HTERT RPE-1 (cell line): ENCODE measurements around the gene KIF13A.
"Not testable (repeated sequence)": the region's sequence is repeated elsewhere in the genome, so short reads cannot be mapped to it uniquely, and the experiment has no call there.

Source experiments
- in situ Hi-C: fragments of 300-500 bp; cut with MboI; formaldehyde crosslinking; loops from 4 replicates; pipeline ENCODE4 v1.14.3; 2020; ENCODE audit warnings: low sequenced_read_pairs

The KIF13A gene

DNA sequence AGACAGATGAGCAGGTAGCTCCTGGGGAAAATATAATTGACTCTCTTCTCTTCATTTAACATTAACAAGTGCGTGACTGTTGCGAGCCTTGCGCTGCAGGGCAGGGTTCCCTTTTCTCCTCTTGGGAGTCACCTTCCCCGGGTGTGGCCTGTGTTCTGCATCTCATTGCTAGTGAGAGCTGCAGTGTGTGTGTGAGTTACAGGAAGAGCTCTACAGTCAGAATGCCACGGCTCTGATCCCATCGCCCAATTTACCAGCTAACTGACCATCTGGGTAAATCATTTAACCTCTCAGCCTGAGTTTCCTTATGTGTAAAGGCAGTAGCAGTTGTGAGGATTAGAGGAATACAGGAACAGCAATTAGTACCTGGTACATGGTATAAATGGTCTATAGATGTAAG is 173.9 kb downstream of the KIF13A start:
- in situ Hi-C loops: no loop called here

DNA sequence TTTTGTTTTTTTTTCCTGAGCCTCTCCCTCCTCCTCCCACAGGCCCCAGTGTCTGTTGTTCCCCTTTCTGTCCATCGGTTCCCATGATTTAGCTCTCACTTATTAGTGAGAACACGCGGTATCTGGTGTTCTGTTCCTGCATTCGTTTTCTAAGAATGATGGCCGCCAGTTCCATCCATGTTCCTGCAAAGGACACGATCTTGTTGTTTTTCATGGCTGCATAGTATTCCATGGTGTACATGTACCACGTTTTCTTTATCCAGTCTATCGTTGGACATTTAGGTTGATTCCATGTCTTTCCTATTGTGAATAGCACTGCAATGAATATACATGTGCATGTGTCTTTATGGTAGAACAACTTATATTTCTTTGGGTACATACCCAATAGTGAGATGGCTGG is 175.1 kb downstream of the KIF13A start:
- in situ Hi-C loops: no loop called here

DNA sequence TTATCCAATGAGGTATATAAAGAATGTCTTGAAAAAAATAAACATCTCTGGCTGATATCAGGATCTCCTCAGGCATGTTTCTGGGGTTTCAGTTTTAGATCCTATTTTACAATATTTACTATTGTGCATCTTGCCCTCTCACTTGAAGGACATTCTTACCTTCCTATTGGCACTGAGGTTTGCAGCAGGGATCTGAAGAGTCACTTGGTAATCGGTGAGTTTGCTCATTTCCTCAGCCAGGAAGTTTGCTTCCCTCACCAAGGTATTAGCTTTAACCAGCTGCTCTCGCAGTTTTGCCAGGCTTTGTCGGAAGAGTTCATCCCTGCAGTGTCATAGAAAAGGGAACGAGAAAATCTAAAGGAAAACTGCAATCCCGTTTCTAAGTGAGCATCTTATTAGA is 178.8 kb downstream of the KIF13A start:
- in situ Hi-C loops: no loop called here

GRCh38 chr6:17807431-17807830 is 180.0 kb downstream of the KIF13A start:
- in situ Hi-C loops: not testable (repeated sequence)

DNA sequence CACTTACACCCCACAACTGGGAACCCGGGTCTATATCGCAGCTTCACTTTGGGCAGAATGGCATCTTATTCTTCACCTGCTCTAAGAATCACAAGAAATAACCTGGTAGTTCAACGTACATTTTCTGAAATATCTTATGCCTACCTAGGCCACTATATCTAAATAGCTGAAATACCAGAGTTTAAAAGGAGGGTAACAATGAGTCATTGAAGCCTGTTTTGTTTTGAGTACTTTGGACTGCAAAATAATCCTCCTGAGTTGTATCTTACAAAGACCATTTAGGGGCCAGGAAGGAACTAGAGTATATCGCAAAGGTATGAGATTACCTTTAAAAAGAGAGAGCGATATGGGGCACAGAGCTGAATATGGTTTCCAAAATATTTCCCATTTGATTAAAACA is 184.0 kb downstream of the KIF13A start:
- in situ Hi-C loops: no loop called here

DNA sequence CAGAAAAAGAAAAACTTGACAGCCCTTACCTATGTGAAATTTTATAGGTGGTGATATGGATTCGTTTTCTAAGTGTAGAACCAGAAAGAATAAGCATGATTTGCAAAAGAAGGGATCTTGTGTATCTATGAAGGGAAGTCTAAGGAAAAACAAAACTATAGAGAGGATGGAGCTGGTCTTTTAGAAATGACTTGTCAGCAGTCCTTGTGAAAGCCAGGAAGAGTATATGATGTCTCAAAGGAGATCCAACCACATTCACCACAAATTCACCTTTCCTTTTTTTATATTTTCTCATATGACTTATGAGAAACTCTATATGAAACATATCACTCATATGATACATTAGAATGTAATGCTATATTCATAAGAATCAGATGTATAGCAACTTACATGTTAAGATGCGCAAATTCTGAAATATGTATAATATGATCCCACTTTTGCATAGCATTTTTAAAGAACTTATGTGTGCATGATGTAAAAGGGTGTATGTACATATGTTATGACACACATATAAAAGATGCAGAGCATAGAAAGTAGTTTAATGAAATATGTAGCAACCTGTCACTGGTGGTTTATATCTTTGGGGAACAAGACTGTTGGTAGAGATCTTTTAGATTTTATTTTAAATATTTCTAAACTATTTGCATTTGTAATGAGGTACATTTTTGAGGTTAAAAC is 188.8 kb downstream of the KIF13A start:
- in situ Hi-C loops: no loop called here

DNA sequence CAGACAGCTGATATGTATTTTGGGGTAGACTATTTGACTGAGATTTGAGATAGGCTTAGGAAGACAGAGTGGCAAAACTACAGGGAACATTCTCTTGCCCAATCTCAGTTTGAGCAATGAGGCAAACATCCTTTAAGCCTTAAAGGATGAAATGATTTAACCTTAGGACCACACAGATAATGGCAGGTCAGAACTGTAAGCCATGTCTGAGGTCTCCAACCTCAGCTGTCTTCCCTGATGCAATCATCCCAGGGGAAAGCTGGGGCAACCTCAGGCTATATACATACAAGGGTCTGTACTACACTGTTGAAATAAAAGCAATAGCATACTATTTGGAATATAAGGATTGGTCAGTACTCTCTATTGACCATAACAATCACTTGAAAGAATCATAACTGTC is 196.9 kb downstream of the KIF13A start:
- in situ Hi-C loops: no loop called here

DNA sequence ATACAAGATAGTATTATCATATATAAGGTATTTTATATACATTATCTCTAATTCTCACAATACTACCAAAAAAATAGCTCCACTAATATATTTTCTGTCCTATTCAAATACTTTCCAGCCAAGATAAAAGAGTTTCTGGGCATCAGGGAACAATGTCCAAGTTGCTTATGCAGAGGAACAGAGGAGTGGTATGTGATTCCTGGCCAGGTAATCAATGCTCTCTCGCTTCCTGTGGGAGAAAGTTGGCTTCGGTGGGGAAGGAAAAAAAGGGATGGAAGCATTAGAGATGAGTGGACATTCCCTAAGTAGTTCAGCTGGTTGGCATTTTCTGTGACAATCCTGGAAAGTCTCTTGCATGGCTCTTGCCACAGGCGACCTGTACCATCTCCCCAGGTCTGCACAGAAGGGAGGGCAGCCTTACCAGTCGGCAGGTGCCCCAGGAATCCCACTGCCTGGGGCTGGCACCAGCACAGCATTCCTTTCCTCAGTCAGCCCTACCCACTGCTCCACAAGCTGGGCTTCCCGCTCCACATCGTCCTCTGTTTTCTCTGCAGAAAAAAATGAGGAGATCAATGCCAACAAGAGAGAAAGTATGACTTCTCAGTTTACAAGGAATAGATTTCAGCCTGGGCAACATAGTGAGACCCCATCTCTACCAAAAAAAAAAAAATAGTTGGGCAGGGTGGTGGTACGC is 202.2 kb downstream of the KIF13A start:
- in situ Hi-C loops: no loop called here

DNA sequence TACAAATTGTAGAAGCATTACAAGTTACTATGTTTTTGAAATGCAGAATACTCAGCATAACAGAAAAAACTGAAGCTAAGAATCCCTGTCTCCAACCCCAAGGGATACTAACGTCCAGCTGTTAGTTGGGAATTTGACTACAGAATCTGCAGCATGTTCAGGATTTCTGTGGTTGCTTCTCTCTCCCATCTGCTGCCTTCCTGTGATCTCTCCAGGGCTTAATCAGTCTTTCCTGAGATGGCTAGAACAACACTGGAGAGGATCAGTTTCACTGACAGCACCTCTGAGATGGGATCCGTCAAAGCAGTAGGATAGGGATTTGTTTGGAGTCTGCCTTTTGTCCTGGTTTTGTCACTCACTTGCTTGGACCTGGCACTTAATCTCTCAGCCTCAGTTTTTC is 207.4 kb downstream of the KIF13A start:
- in situ Hi-C loops: no loop called here

GRCh38 chr6:17771609-17772008 is 215.8 kb downstream of the KIF13A start:
- in situ Hi-C loops: no loop called here

GRCh38 chr6:17768881-17769280 is 218.6 kb downstream of the KIF13A start:
- in situ Hi-C loops: no loop called here

GRCh38 chr6:17768388-17768787 is 219.0 kb downstream of the KIF13A start:
- in situ Hi-C loops: no loop called here

- in situ Hi-C loops: no loop called here
Observed at GRCh38 chr6:17762651-17763050, 224.8 kb downstream of the KIF13A start.

DNA sequence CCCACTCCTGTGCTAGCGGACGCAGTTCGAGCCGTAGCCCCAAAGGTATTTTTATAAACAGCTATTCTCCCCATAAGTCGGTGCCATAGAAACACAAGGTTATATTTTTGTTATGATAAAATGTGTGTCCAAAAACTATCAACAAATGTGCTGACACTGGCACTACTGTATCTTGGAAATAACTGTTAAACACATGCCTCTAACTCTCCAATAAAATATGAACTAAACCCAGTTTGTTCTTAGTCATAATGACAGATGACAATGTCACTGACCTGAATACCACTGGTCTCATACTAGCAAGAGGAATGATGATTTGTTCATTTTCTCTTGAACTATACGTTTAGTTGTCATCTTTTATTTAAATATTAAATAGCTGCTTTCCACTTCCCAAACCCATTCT is 229.3 kb downstream of the KIF13A start:
- in situ Hi-C loops: no loop called here

DNA sequence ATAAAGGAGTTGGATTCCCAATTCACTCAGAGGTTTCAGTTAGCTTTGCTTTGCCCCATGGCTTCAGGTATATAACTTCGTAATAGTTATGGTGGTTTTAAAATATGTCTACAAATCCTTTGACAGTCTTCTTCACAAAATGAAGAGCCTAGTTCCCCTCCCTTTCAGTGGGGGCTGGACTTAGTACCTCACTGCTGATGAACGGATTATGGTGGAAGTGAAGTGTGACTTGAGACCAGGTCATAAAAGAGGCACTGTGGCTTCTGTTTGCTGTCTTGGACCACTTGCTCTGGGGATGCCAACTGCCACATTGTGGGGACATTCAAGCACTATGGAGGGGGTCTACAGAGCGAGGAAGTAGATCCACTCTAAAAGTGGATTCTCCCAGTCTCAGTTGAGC is 233.2 kb downstream of the KIF13A start:
- in situ Hi-C loops: no loop called here

- in situ Hi-C loops: not testable (repeated sequence)
Observed at GRCh38 chr6:17745324-17745723, 242.1 kb downstream of the KIF13A start.

- in situ Hi-C loops: not testable (repeated sequence)
Observed at GRCh38 chr6:17744757-17745308, 242.6 kb downstream of the KIF13A start.

DNA sequence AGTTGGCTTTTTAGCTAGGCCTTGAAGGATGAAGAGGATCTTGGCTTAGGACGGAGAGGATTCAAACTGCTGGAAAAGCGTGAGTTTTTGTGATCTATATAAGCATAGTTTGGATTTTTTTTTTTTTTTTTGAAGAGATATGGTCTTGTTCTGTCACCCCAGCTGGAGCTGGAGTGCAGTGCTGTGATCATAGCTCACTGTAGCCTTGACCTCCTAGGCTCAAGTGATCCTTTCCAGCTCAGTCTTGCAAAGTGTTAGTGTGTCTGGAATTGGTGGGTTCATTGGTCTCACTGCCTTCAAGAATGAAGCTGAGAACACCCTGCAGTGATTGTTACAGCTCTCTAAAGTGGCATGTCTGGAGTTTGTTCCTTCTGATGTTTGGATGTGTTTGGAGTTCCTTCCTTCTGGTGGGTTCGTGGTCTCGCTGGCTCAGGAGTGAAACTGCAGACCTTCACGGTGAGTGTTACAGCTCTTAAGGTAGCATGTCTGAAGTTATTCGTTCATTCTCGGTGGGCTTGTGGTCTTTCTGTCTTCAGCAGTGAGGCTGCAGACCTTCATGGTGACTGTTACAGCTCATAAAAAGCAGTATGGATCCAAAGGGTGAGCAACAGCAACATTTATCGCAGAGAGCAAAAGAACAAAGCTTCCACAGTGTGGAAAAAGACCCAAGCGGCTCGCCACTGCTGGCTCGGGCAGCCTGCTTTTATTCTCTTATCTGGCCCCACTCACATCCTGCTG is 243.2 kb downstream of the KIF13A start:
- in situ Hi-C loops: no loop called here

GRCh38 chr6:17741507-17741906 is 245.9 kb downstream of the KIF13A start:
- in situ Hi-C loops: no loop called here

- in situ Hi-C loops: no loop called here
Observed at GRCh38 chr6:17740559-17741220, 246.7 kb downstream of the KIF13A start.

- in situ Hi-C loops: no loop called here
Observed at GRCh38 chr6:17737704-17738252, 249.7 kb downstream of the KIF13A start.
